Measurements from ENCODE around the gene NT5DC4. TPM values are rescaled to one million over a fixed set of nuclear protein-coding genes. Genes with fewer than 3 reads are reported as not detected.

Gene NT5DC4
- total and polyA plus RNA-seq, 4 donors = 1.2 TPM; not detected in 3

DNA sequence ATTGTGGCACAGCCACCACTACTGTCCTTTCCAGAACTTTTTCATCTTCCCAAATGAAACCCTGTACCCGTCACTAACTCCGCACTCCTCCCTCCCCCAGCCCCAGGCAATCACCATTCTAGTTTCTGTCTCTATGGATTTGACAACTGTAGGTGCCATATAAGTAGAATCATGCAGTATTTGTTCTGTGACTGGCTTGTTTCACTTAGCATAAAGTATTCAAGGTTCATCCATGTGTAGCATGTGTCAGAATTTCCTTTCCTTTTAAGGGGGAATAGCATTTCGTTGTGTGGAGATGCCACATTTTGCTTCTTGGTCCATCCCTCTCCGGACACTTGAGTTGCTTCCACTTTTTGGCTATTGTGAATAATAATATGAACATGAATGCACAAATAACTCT is 44.4 kb downstream of the NT5DC4 start:
- H3K9ac ChIP-seq (ENCODE audit: low read depth in 1 of 2, low read length in 2 of 2) = no peak overlapping the region
- TF ChIP-seq, protein P1, sequence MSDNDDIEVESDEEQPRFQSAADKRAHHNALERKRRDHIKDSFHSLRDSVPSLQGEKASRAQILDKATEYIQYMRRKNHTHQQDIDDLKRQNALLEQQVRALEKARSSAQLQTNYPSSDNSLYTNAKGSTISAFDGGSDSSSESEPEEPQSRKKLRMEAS (IDR thresholded peaks at IDR 0.05) = no peak
- TF ChIP-seq TAF1 (conservative IDR thresholded peaks at IDR 0.05) = no peak
- TF ChIP-seq, protein P2, sequence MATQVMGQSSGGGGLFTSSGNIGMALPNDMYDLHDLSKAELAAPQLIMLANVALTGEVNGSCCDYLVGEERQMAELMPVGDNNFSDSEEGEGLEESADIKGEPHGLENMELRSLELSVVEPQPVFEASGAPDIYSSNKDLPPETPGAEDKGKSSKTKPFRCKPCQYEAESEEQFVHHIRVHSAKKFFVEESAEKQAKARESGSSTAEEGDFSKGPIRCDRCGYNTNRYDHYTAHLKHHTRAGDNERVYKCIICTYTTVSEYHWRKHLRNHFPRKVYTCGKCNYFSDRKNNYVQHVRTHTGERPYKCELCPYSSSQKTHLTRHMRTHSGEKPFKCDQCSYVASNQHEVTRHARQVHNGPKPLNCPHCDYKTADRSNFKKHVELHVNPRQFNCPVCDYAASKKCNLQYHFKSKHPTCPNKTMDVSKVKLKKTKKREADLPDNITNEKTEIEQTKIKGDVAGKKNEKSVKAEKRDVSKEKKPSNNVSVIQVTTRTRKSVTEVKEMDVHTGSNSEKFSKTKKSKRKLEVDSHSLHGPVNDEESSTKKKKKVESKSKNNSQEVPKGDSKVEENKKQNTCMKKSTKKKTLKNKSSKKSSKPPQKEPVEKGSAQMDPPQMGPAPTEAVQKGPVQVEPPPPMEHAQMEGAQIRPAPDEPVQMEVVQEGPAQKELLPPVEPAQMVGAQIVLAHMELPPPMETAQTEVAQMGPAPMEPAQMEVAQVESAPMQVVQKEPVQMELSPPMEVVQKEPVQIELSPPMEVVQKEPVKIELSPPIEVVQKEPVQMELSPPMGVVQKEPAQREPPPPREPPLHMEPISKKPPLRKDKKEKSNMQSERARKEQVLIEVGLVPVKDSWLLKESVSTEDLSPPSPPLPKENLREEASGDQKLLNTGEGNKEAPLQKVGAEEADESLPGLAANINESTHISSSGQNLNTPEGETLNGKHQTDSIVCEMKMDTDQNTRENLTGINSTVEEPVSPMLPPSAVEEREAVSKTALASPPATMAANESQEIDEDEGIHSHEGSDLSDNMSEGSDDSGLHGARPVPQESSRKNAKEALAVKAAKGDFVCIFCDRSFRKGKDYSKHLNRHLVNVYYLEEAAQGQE (IDR thresholded peaks at IDR 0.05) = no peak
- TF ChIP-seq YY1 (IDR thresholded peaks at IDR 0.05) = no peak
- no peak for TF ChIP-seq RAD21 (IDR thresholded peaks at IDR 0.05)
- TF ChIP-seq HNF4G (IDR thresholded peaks at IDR 0.05) = no peak
- no peak for TF ChIP-seq FOXA2 (IDR thresholded peaks at IDR 0.05)
- no peaks in the 10 kb centered on the region for H3K27me3 ChIP-seq (ENCODE audit: control insufficient read depth in 4 of 4, insufficient read depth in 4 of 4, low read length in 3 of 4)
- peaks cover 2 to 14% (median 12%) of the 10 kb centered on the region in 4 donors for H3K4me1 ChIP-seq (ENCODE audit: control insufficient read depth in 4 of 4, insufficient read depth in 4 of 4, low read length in 3 of 4)
- no peaks in the 10 kb centered on the region for H3K36me3 ChIP-seq (ENCODE audit: control insufficient read depth in 4 of 4, insufficient read depth in 3 of 4, low read depth in 1 of 4, low read length in 3 of 4)
- 72% methylated on average over 4 of the region's 4 CpGs for WGBS
- no peak overlapping the region for H3K27ac ChIP-seq (ENCODE audit: low read depth in 1 of 2, low read length in 2 of 2)
- H3K4me3 ChIP-seq (ENCODE audit: low read depth in 1 of 3, low read length in 3 of 3) = peak overlapping the region in 2 of 3 donors; percentile 73 to 93
- no peaks in the 10 kb centered on the region for H3K9me3 ChIP-seq (ENCODE audit: control insufficient read depth in 4 of 4, low read length in 3 of 4)
- DNase-seq (ENCODE audit: low spot score) = no peak

DNA sequence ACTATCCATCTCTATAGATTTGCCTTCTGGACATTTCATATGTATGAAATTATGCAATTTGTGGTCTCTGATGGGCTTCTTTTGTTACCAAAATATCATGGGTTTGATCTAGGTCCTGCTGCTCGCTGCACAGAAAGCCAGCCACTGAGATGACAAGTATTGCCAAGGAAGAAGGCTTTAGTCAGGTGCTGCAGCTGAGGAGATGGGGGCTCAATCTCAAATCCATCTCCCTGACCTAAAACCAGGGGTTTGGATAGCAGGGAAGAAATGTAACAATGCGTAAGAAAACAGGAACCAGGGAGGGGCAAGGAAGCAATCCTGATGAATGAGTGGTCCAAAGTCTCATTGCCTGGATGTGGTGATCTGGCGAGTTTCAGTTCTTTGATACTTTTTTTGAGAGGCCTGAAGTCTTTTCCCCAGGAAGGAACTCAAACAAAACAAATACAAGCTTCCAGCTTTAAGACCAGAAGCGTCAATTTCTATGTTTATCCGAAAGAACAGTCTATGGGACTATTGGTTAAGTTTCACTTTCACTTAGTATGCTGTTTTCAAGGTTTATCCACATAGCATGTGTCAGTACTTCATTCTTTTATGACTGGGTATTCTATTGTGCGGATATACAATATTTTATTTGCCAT is 47.0 kb downstream of the NT5DC4 start:
- Histone ChIP-seq H3K36me3 (ENCODE audit: control insufficient read depth in 4 of 4, insufficient read depth in 3 of 4, low read depth in 1 of 4, low read length in 3 of 4) (no peaks in the 10 kb centered on the region), H3K9ac (ENCODE audit: low read depth in 1 of 2, low read length in 2 of 2) (peak overlapping the region in 1 of 2 donors; percentile 30), H3K27me3 (ENCODE audit: control insufficient read depth in 4 of 4, insufficient read depth in 4 of 4, low read length in 3 of 4) (no peaks in the 10 kb centered on the region), H3K27ac (ENCODE audit: low read depth in 1 of 2, low read length in 2 of 2) (peak overlapping the region in 1 of 2 donors; percentile 5), H3K9me3 (ENCODE audit: control insufficient read depth in 4 of 4, low read length in 3 of 4) (no peaks in the 10 kb centered on the region), H3K4me3 (ENCODE audit: low read depth in 1 of 3, low read length in 3 of 3) (peak overlapping the region in 2 of 3 donors; percentile 9 to 11), H3K4me1 (ENCODE audit: control insufficient read depth in 4 of 4, insufficient read depth in 4 of 4, low read length in 3 of 4) (peaks cover 2 to 14% (median 12%) of the 10 kb centered on the region in 4 donors)
- DNase-seq (ENCODE audit: low spot score) = no peak
- TF ChIP-seq FOXA2 (IDR thresholded peaks at IDR 0.05) (no peak), NR2F2 (IDR thresholded peaks at IDR 0.05) (no peak), SP1 (IDR thresholded peaks at IDR 0.05) (no peak), JUND (IDR thresholded peaks at IDR 0.05) (no peak)
- TF ChIP-seq, protein P2 (IDR thresholded peaks at IDR 0.05) = no peak
- TF ChIP-seq, protein P3, sequence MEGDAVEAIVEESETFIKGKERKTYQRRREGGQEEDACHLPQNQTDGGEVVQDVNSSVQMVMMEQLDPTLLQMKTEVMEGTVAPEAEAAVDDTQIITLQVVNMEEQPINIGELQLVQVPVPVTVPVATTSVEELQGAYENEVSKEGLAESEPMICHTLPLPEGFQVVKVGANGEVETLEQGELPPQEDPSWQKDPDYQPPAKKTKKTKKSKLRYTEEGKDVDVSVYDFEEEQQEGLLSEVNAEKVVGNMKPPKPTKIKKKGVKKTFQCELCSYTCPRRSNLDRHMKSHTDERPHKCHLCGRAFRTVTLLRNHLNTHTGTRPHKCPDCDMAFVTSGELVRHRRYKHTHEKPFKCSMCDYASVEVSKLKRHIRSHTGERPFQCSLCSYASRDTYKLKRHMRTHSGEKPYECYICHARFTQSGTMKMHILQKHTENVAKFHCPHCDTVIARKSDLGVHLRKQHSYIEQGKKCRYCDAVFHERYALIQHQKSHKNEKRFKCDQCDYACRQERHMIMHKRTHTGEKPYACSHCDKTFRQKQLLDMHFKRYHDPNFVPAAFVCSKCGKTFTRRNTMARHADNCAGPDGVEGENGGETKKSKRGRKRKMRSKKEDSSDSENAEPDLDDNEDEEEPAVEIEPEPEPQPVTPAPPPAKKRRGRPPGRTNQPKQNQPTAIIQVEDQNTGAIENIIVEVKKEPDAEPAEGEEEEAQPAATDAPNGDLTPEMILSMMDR (IDR thresholded peaks at IDR 0.05; ENCODE audit: low read depth, low read length, missing input control) = no peak
- TF ChIP-seq, protein P1 (IDR thresholded peaks at IDR 0.05) = no peak
- TF ChIP-seq, protein P4, sequence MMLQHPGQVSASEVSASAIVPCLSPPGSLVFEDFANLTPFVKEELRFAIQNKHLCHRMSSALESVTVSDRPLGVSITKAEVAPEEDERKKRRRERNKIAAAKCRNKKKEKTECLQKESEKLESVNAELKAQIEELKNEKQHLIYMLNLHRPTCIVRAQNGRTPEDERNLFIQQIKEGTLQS (IDR thresholded peaks at IDR 0.05) = no peak
- 53% methylated on average over 6 of the region's 6 CpGs for WGBS
